SJSA1 (cell line): ENCODE results near the gene PRKAB1. TPM values are rescaled to one million over a fixed set of nuclear protein-coding genes. Genes with fewer than 3 reads are reported as not detected.

ENCODE experiments used
- DNase-seq, 2 experiments: peaks; one replicate each; pipeline ENCODE4 v3.0.0-alpha.2; 2015 to 2020; ENCODE audit warnings: low spot score in 2 of 2, low read depth in 1 of 2
- H3K27ac ChIP-seq: fragments of 250-450 bp; sonication (Bioruptor Pico); 2 replicates; pipeline ENCODE4 v1.5.1; 2020; ENCODE audit warnings: mild to moderate bottlenecking, moderate library complexity
- H3K27me3 ChIP-seq: fragments of 250-450 bp; sonication (Bioruptor Pico); replicated peaks from 2 replicates; pipeline ENCODE4 v1.5.1; 2020; ENCODE audit warnings: mild to moderate bottlenecking, moderate library complexity
- H3K36me3 ChIP-seq: fragments of 250-450 bp; sonication (Bioruptor Pico); 2 replicates; pipeline ENCODE4 v1.5.1; 2020; ENCODE audit warnings: mild to moderate bottlenecking
- H3K4me1 ChIP-seq: fragments of 250-450 bp; sonication (Bioruptor Pico); replicated peaks from 2 replicates; pipeline ENCODE4 v1.6.1; 2021; ENCODE audit warnings: mild to moderate bottlenecking
- H3K4me3 ChIP-seq: fragments of 250-450 bp; sonication (Bioruptor Pico); 2 replicates; pipeline ENCODE4 v1.5.1; 2020; ENCODE audit warnings: mild to moderate bottlenecking
- H3K9me3 ChIP-seq: fragments of 250-450 bp; sonication (Bioruptor Pico); replicated peaks from 2 replicates; pipeline ENCODE4 v1.5.1; 2020; ENCODE audit warnings: mild to moderate bottlenecking
- total RNA-seq: library from RNA; depleted of rRNA; stranded (reverse); fragments of >200 nt; shearing (Covaris generic); gene quantifications from 2 replicates; pipeline ENCODE4 v1.2.3, GENCODE V29; 2014

Gene PRKAB1
- total RNA-seq, 1 experiment from 2014 or later: 9.3 TPM

DNA sequence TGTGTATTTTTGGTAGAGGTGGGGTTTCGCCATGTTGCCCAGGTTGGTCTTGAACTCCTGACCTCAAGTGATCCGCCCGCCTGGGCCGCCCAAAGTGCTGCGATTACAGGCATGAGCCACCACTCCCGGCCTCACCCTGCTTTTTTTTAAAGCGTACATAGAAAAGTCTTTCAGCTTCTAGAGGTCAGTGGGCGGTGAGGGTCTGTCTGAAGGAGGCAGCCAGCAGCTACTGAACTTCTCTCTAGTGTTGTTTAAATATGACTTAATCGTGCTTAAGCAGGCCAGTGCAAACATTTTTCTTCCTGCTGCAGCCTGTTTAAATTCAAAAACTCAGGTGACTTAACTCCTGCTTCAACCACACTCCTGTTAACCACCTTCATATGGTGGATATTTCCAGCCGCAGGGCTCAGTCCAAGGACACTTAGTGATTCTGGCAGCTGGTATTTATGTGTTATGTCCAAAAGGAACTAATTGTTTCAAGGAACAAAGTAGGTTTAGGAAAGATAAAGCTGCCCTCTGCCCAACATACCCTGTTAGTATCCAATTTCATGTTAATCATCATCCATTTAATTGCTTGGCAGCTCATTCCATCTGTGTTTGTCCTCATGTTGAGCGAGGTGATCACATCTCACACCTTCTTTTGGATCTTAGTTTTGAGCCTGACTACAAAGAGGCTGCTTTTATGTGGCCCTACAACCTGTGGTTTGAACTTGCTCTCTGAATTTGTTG lies 2.0 kb downstream of the PRKAB1 start:
- Histone ChIP-seq H3K4me1 (peaks cover 4% of the 10 kb centered on the region; the same call in 1 of the 2 replicates), H3K4me3 (no peak overlapping the region), H3K9me3 (no peaks in the 10 kb centered on the region), H3K27me3 (no peaks in the 10 kb centered on the region; the same call in 1 of the 2 replicates), H3K36me3 (peaks cover 52% of the 10 kb centered on the region), H3K27ac (no peak overlapping the region)
- no peak for DNase-seq

DNA sequence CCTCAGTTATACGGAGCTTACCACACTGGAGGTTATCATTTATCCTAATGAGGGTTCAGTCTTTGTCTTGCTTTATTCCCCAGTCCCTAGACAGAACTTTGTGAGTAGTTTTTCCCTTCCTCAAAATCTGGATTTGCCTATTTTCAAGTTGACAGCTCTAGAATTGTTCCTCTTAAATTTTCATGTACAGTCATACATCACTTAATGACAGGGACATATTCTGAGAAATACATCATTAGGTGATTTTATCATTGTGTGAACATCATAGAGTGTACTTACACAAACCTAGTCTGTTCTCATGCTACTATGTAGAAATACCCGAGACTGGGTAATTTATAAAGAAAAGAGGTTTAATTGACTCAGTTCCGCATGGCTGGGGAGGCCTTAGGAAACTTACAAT lies 3.1 kb downstream of the PRKAB1 start:
- Histone ChIP-seq H3K27ac (no peak overlapping the region), H3K4me3 (no peak overlapping the region), H3K9me3 (no peaks in the 10 kb centered on the region), H3K36me3 (peaks cover 60% of the 10 kb centered on the region), H3K27me3 (no peaks in the 10 kb centered on the region; the same call in 1 of the 2 replicates), H3K4me1 (peaks cover 4% of the 10 kb centered on the region; the same call in 1 of the 2 replicates)
- DNase-seq: no peak

GRCh38 chr12:119672194-119672593 lies 4.3 kb downstream of the PRKAB1 start:
- no peaks in the 10 kb centered on the region for H3K27me3 ChIP-seq
- peaks cover 3% of the 10 kb centered on the region; the same call in 1 of the 2 replicates for H3K4me1 ChIP-seq
- H3K36me3 ChIP-seq: peaks cover 71% of the 10 kb centered on the region
- no peaks in the 10 kb centered on the region for H3K9me3 ChIP-seq
- DNase-seq: no peak
- no peak overlapping the region for H3K27ac ChIP-seq
- no peak overlapping the region for H3K4me3 ChIP-seq

DNA sequence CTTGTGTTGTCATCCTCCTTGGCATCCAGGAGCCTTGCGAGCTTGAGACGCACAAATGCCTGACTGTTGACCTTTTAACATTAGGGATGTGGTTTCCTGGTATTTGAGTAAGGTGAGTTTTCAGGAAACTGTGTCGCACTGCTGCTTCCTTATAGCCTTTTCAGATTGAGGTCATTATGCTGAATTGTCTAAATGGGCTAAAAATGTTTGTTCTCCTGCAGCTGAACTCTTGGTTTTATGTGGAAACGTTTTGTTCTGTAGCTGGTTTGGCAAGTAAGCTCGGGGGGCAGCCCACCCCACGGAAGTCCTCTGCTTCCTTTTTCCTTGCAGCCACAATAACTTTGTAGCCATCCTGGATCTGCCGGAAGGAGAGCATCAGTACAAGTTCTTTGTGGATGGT lies 5.7 kb downstream of the PRKAB1 start:
- Histone ChIP-seq H3K36me3 (peaks cover 83% of the 10 kb centered on the region), H3K4me3 (no peak overlapping the region), H3K9me3 (no peaks in the 10 kb centered on the region), H3K27ac (no peak overlapping the region), H3K27me3 (no peaks in the 10 kb centered on the region), H3K4me1 (no peaks in the 10 kb centered on the region)
- DNase-seq: no peak

- no peak for DNase-seq
- Histone ChIP-seq H3K4me1 (no peaks in the 10 kb centered on the region), H3K27me3 (no peaks in the 10 kb centered on the region), H3K9me3 (no peaks in the 10 kb centered on the region), H3K27ac (no peak overlapping the region), H3K4me3 (no peak overlapping the region), H3K36me3 (peaks cover 90% of the 10 kb centered on the region)
Measured at GRCh38 chr12:119674560-119674959, 6.6 kb downstream of the PRKAB1 start.

GRCh38 chr12:119676022-119676421 lies 8.1 kb downstream of the PRKAB1 start:
- H3K36me3 ChIP-seq: peaks cover 92% of the 10 kb centered on the region
- DNase-seq: no peak
- H3K9me3 ChIP-seq: no peaks in the 10 kb centered on the region
- no peak overlapping the region for H3K4me3 ChIP-seq
- no peaks in the 10 kb centered on the region for H3K4me1 ChIP-seq
- H3K27ac ChIP-seq: no peak overlapping the region
- no peaks in the 10 kb centered on the region for H3K27me3 ChIP-seq

- Histone ChIP-seq H3K4me1 (no peaks in the 10 kb centered on the region), H3K9me3 (no peaks in the 10 kb centered on the region), H3K27ac (no peak overlapping the region), H3K4me3 (no peak overlapping the region), H3K27me3 (no peaks in the 10 kb centered on the region), H3K36me3 (peaks cover 92% of the 10 kb centered on the region)
- DNase-seq: no peak
Measured at GRCh38 chr12:119676573-119676972, 8.6 kb downstream of the PRKAB1 start.

DNA sequence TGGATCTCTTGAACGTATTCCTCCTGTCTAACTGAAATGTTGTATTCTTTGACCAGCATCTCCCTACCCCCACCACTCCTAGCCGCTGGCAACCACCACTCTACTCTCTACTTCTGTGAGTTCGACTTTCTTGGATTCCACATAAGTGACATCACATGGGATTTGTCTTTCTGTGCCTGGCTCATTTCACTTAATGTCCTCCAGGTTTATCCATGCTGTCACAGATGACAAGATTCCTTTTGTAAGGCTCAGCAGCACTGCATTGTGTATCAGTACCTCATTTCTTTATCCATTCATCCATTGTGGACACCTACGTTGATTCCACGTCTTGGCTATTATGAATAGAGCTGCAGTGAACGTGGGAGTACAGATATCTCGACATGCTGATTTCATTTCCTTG lies 10.5 kb downstream of the PRKAB1 start:
- no peak for DNase-seq
- Histone ChIP-seq H3K27me3 (no peaks in the 10 kb centered on the region), H3K4me3 (no peak overlapping the region), H3K4me1 (0 out of 2 replicates have a peak, but pooled peaks cover 3% of the 10 kb centered on the region), H3K9me3 (no peaks in the 10 kb centered on the region), H3K27ac (no peak overlapping the region), H3K36me3 (peaks cover 87% of the 10 kb centered on the region)

DNA sequence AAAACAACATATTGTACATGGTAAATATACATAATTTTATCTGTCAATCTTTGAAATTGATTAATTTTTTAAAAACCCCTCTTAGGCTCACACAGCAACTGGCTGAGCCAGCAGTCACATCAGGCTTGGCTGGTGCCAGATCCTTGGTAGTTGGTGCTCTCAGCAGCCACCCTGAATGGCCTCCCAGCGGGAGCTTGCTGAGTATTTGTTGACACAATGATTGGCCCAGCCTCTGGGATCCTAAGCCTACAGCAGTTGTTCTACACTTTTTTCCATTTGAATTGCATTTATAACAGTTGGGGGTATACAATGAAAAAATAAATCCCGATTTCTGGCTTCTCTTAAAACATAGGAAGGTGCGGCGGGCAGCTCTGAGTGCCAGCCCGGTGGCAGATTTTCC lies 11.1 kb downstream of the PRKAB1 start:
- DNase-seq: no peak
- peaks cover 81% of the 10 kb centered on the region for H3K36me3 ChIP-seq
- H3K4me3 ChIP-seq: no peak overlapping the region
- H3K27me3 ChIP-seq: no peaks in the 10 kb centered on the region
- no peaks in the 10 kb centered on the region for H3K9me3 ChIP-seq
- H3K4me1 ChIP-seq: 0 out of 2 replicates have a peak, but pooled peaks cover 3% of the 10 kb centered on the region
- H3K27ac ChIP-seq: no peak overlapping the region

- DNase-seq: no peak
- Histone ChIP-seq H3K27ac (no peak overlapping the region), H3K4me1 (0 out of 2 replicates have a peak, but pooled peaks cover 3% of the 10 kb centered on the region), H3K4me3 (no peak overlapping the region), H3K36me3 (peaks cover 77% of the 10 kb centered on the region), H3K9me3 (no peaks in the 10 kb centered on the region), H3K27me3 (no peaks in the 10 kb centered on the region)
Measured at GRCh38 chr12:119679490-119679889, 11.6 kb downstream of the PRKAB1 start.

GRCh38 chr12:119681111-119681510 lies 13.2 kb downstream of the PRKAB1 start:
- Histone ChIP-seq H3K9me3 (no peaks in the 10 kb centered on the region), H3K27me3 (no peaks in the 10 kb centered on the region), H3K4me3 (no peak overlapping the region), H3K36me3 (peaks cover 67% of the 10 kb centered on the region), H3K27ac (no peak overlapping the region), H3K4me1 (0 out of 2 replicates have a peak, but pooled peaks cover 3% of the 10 kb centered on the region)
- DNase-seq: no peak

GRCh38 chr12:119681728-119682638 lies 14.1 kb downstream of the PRKAB1 start:
- Histone ChIP-seq H3K4me1 (0 out of 2 replicates have a peak, but pooled peaks cover 3% of the 10 kb centered on the region), H3K4me3 (no peak overlapping the region), H3K9me3 (no peaks in the 10 kb centered on the region), H3K27me3 (no peaks in the 10 kb centered on the region), H3K36me3 (peaks cover 66% of the 10 kb centered on the region), H3K27ac (no peak overlapping the region)
- DNase-seq: no peak

- H3K9me3 ChIP-seq: no peaks in the 10 kb centered on the region
- no peak for DNase-seq
- H3K27me3 ChIP-seq: no peaks in the 10 kb centered on the region
- peaks cover 66% of the 10 kb centered on the region for H3K36me3 ChIP-seq
- 0 out of 2 replicates have a peak, but pooled peaks cover 3% of the 10 kb centered on the region for H3K4me1 ChIP-seq
- H3K4me3 ChIP-seq: no peak overlapping the region
- no peak overlapping the region for H3K27ac ChIP-seq
Measured at GRCh38 chr12:119682639-119683252, 14.8 kb downstream of the PRKAB1 start.
